Fibroblast of mammary gland (primary cell): ENCODE data around the gene ACOT7.

Experiments used
- DNase-seq: peaks from one replicate; pipeline ENCODE4 v3.0.0-alpha.2; 2010; ENCODE audit warnings: low read depth
- H3K4me3 ChIP-seq: 2 replicates; pipeline ENCODE4 v1.5.1; 2011; ENCODE audit warnings: low read depth, mild to moderate bottlenecking, low read length, moderate library complexity; ENCODE audit not compliant: control insufficient read depth
- TF ChIP-seq, protein P1 (sequence below): conservative IDR thresholded peaks from 2 replicates; pipeline ENCODE4 v1.5.1; 2011; ENCODE audit warnings: low read depth, low read length, inconsistent platforms; ENCODE audit not compliant: control insufficient read depth, insufficient read depth

The ACOT7 gene

DNA sequence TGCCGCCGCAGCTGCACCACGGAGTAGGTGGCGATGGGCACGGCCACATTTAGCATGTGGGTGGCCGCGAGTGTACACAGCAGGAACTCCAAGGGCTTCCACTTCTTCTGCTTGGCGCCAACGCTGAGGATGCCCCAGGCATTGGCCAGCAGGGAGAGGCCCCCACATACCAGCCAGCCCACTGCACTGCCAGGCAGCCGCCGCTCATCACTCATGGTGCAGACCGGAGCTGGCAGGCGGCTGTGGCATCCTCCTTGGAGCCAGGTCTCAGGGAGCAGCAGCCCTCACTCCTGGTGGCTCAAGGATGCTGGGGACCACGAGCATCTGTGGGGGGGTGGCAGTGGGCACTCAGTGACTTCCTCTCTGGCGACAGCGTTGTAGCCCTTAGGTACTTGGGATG, 138.9 kb downstream of the ACOT7 start:
- H3K4me3 ChIP-seq: no peak overlapping the region
- TF ChIP-seq, protein P1, sequence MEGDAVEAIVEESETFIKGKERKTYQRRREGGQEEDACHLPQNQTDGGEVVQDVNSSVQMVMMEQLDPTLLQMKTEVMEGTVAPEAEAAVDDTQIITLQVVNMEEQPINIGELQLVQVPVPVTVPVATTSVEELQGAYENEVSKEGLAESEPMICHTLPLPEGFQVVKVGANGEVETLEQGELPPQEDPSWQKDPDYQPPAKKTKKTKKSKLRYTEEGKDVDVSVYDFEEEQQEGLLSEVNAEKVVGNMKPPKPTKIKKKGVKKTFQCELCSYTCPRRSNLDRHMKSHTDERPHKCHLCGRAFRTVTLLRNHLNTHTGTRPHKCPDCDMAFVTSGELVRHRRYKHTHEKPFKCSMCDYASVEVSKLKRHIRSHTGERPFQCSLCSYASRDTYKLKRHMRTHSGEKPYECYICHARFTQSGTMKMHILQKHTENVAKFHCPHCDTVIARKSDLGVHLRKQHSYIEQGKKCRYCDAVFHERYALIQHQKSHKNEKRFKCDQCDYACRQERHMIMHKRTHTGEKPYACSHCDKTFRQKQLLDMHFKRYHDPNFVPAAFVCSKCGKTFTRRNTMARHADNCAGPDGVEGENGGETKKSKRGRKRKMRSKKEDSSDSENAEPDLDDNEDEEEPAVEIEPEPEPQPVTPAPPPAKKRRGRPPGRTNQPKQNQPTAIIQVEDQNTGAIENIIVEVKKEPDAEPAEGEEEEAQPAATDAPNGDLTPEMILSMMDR: no peak

DNA sequence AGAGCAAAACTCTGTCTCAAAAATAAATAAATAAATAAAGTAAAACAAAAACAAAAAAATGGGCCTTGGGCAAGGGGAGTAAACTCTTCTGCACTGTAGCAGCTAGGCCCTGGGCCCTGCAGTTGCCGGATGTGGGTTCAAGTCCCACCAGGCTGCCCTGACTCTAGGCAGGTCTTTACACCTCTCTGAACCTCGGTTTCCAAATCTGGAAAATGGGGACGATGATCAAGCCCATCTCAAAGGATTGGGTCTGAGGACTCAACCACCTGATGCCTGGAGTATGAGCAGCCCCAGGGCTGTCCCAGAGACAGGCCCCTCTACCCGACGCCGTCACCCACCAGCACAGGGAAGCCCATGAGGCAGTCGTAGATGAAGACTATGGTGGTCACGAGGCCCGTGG, 140.2 kb downstream of the ACOT7 start:
- TF ChIP-seq, protein P1: no peak
- H3K4me3 ChIP-seq: no peak overlapping the region
- no peak for DNase-seq

More for the DNA sequence above, 138.9 kb downstream of the ACOT7 start:
- no peak for DNase-seq

DNA sequence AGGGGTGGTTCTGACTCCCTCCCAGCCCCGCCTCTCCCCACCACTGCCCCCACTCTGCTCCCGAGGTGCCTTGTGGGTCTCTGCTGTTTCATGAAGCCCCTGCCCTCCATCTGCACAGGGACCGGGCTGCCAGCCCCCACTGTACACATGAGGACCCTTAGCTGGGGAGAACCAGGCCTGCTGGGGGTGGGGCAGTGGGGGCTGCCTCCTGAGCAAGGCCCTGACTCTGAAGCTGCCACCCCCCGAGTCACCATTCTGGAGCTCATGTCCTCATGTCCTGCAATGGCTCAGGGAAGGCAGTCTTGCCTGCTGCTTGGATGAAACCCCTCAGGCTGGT, 141.2 kb downstream of the ACOT7 start:
- H3K4me3 ChIP-seq: no peak overlapping the region
- TF ChIP-seq, protein P1: no peak
- DNase-seq: no peak

DNA sequence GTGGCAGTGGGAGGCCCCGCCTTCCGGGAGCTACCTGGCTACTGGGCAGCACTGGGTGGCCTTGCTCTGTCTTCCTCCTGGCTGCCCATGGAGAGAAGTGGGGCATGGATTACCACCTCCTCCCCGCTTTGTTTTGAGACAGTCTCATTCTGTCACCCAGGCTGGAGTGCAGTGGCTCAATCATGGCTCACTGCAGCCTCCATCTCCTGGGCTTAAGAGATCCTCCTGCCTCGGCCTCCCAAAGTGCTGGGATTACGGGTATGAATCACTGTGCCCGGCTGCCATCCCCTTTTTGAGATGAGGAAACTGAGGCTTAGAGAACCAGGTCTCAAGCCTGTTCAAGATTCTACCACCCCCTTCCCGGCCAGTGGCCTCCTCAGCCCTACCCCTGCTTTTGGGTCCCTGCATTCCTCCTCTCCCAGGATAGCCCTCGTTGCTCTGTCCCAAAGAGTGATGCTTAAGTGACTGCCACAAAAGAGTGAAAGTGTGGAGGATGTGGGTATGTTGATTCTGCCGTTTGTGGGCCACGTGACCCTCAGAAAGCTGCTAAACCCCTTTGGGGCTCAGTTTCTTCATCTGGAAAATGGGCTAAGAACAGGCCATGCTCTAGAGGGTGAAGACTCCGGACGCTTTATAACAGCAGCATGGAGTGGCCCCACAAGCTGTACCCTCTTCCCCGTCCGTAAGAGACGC, 141.7 kb downstream of the ACOT7 start:
- no peak overlapping the region for H3K4me3 ChIP-seq
- DNase-seq: no peak
- TF ChIP-seq, protein P1: no peak

DNA sequence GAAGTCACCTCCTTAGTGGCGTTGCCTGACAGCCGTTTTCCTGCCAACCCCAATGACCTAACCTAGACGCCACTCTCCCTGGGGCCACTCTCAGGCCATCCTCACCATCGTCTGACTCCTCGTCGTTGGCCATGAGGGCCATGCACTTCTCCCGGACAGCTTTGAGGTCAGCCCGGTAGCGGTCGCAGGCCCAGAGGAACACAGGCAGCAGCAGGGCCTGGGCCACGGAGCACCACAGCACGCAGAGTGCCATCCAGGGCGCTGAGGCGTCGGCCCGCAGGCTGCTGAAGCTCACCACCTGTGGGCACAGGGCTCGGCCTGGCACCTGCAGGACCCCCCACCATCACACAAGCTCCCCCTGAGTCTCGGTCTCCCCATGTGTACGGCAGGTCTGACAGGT, 142.3 kb downstream of the ACOT7 start:
- no peak overlapping the region for H3K4me3 ChIP-seq
- TF ChIP-seq, protein P1: no peak
- no peak for DNase-seq

DNA sequence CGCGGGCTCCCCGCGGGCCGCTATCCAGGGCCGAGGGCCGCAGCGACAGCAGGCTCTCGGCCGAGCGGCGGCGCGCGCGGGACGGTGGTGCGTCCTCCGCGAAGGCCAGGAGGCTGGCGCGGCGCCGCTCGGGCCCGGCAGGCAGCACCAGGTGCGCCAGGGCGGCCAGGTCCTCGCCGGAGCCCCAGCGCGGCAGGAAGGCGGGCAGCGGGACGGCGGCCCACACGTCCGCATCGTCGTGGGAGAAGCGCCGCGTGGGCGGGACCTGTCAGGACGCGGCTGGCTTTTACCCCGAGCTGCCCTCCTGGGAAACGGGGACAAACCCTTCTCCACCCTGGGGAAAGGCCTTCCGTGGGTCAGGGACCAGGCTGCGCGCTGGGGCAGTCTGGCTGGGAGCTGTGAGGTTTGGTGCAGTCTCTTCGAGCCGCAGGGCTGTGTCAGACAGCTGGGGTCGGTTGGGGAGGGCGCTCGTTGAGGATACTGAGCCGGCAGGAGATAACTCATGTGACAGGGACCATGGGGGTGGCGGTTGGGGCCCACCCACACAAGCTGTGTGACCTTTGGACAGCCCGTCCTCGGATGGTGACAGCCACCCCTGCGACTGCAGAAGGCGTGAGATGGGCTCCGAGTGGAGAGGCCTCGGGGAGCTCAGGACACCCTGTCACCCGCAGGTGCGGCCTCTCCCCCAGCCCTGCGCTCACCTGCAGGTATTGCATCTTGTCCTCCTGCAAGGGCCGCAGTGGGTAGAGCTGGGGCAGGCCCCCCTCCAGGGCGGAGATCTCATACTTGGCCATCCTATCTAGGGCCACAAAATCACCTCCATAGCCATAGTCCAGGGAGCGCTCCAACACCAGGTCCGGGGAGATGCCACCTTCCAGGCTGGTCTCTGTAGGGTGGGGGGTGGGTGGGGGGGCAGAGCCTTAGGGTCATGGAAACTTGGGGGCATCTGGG, 143.6 kb downstream of the ACOT7 start:
- H3K4me3 ChIP-seq: no peak overlapping the region
- TF ChIP-seq, protein P1: no peak
- no peak for DNase-seq
